Stimulated activated CD8-positive, alpha-beta memory T cell treated with anti-CD3 and anti-CD28 coated beads, Interleukin-12 subunit alpha, Interleukin-12 subunit beta, amount 100 ng/mL, for 4 hours (primary cell): ENCODE data around the gene CCDC15.
"Not testable (repeated sequence)": the region's sequence is repeated elsewhere in the genome, so short reads cannot be mapped to it uniquely, and the experiment has no call there.

Source experiments
- DNase-seq: peaks from one replicate; pipeline ENCODE4 v3.0.0-alpha.2; 2020; ENCODE audit warnings: low read depth

CCDC15 gene

DNA sequence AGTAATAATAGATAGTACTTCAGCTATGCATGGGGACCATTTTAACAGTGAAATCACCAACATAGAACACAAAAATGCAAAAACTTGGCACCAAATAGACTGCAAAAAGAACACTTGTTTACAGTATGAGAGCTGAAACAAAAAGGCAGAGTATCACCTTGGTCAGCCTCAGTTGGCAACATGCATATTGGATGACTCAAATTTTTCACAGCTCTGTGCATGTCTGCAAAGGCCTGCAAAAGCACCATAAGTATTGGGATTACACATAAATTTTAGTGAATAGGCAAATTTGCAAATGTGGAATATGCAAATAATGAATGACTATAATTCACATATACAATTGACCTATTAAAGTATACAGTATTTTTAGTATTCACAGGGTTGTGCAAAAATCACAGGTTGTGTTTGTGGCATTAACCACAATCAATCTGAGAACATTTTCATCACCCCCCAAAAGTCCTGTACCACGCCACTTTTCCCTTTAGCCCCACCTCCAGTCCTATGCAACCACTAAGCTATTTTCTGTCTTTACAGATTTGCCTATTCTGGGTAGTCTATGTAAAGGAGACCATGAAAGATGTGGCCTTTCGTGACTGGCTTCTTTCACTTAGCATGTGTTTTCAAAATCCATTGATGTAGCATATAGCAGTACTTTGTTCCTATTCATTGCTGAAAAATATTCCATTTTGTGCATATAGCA is 47.2 kb downstream of the CCDC15 start:
- no peak for DNase-seq

GRCh38 chr11:125001849-125002248 is 47.8 kb downstream of the CCDC15 start:
- DNase-seq: no peak

GRCh38 chr11:125005491-125005890 is 51.5 kb downstream of the CCDC15 start:
- DNase-seq: no peak

DNA sequence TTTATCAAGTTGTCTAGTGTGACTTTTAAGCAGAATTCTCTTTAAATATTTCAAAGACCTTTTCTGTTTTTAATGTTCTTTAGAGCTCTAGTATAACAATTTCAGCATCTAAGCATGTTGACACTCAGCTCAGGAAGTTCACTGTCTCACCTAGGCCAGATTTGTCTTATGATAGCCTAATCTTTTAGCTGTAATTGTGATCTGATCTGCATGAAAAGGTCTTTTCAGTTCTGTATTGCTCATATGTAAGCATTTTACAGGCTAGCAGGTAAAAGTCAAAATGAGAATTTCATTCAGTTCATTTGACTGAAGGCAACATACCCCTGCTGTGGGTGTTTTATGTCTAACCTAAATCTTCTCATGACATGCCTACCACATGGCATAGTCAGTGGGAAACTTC is 62.4 kb downstream of the CCDC15 start:
- DNase-seq: no peak

- DNase-seq: no peak
Measured at GRCh38 chr11:125020342-125020741, 66.3 kb downstream of the CCDC15 start.

- DNase-seq: no peak
Measured at GRCh38 chr11:125022551-125022950, 68.5 kb downstream of the CCDC15 start.

DNA sequence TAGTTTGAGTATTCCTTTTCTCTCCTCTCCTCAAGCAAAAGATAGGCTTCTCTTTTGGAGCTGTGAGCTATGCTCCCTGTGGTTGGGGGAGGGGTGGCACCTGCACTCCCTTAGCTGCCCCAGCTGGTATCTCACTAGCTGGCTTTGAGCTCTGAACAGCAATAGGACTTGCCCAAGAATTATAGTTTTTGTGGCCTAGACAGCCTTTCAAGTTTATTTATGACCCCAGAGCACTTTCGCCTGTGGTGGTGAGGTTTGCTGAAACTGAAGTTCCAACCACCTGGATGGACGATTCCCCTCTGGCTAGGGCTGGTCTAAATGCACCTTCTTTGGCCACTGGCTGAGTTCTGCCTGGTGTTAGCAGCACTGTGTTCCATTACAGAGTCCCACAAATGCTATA is 72.0 kb downstream of the CCDC15 start:
- no peak for DNase-seq

- DNase-seq: not testable (repeated sequence)
Measured at GRCh38 chr11:125029431-125029830, 75.4 kb downstream of the CCDC15 start.

- no peak for DNase-seq
Measured at GRCh38 chr11:125036933-125037332, 82.9 kb downstream of the CCDC15 start.

GRCh38 chr11:125049164-125049792 is 95.3 kb downstream of the CCDC15 start:
- DNase-seq: no peak

GRCh38 chr11:125052047-125052446 is 98.0 kb downstream of the CCDC15 start:
- DNase-seq: no peak

- no peak for DNase-seq
Measured at GRCh38 chr11:125053167-125053566, 99.2 kb downstream of the CCDC15 start.

- no peak for DNase-seq
Measured at GRCh38 chr11:125055107-125055715, 101.2 kb downstream of the CCDC15 start.

- not testable (repeated sequence) for DNase-seq
Measured at GRCh38 chr11:125056111-125056510, 102.1 kb downstream of the CCDC15 start.

DNA sequence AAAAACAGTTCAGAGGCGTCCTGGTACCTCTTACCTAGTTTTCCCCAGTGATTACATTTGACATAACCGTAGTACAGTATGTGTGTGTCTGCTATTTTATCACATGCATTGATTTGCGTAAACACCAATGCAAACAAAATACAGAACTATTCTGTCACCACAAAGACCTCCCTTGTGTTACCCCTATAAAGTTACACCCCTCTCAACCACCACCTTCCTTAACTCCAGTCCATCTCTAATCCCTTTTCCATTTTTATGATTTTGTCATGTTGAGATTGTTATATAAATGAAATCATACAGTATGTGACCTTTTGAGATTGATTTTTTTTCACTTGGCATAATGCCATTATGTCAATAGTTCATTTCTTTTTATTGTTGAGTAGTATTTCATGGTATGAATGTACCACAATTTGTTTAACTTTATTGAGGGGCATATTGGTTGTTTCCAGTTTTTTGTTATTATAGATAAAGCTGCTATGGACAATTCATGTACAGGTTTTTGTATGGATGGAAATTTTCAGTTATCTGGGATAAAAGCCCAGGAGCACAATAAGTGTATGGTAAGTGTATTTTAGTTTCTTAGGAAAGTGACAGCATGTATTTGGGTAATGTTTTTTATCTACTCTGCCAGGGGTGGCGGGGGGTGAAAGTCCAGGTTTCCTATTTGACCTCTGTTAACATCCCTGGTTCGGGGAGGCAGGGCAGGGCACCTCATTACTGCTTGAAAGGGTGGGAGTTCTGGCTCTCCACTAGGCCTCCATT is 103.1 kb downstream of the CCDC15 start:
- DNase-seq: no peak

GRCh38 chr11:125057693-125058016 is 103.7 kb downstream of the CCDC15 start:
- DNase-seq: no peak

DNA sequence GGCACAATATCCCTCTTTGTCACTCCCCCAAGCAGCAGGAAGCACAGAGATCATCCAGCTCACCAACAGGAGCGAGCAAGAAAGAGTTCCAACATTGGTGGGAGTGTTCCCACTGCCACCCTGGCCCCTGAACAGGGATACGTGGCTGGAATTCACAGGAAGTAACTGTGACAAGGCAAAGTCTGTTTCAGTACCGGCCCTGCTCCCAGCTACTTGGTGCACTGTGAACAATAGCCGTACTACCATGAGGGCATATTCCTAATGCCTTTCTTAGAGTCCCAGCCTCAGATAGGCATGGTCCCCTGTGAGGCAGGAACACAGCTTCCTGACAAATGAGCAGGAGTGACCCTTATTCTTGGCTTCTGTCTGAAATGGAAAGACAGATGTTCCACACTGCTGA is 107.3 kb downstream of the CCDC15 start:
- DNase-seq: no peak

- DNase-seq: no peak
Measured at GRCh38 chr11:125062218-125062930, 108.4 kb downstream of the CCDC15 start.

- DNase-seq: peak; percentile 25
Measured at GRCh38 chr11:125062931-125063428, 109.0 kb downstream of the CCDC15 start, which contains the start of gene SLC37A2. Gene SLC37A2, plus strand, starts transcription at chr11:125063305. Its CDS starts 63 bp downstream, at chr11:125063368.

- DNase-seq: no peak
Measured at GRCh38 chr11:125063429-125064043, 109.5 kb downstream of the CCDC15 start.

- DNase-seq: no peak
Measured at GRCh38 chr11:125064070-125064469, 110.1 kb downstream of the CCDC15 start.
